Myocyte (in vitro differentiated cells): ENCODE results near the gene USP36. TPM values are rescaled to one million over a fixed set of nuclear protein-coding genes. Genes with fewer than 3 reads are reported as not detected.
"Not testable (repeated sequence)": the region's sequence is repeated elsewhere in the genome, so short reads cannot be mapped to it uniquely, and the experiment has no call there.

Experiments
- DNase-seq: peaks from one replicate; pipeline ENCODE4 v3.0.0-alpha.2; 2012; ENCODE audit warnings: low read depth
- total RNA-seq: library from RNA; depleted of rRNA; stranded (reverse); fragments of >200 nt; gene quantifications from 2 replicates; pipeline ENCODE4 v1.2.3, GENCODE V29; 2014

USP36 gene
- total RNA-seq, 1 donor from 2014 or later = 29.7 TPM

- DNase-seq = no peak
Measured at GRCh38 chr17:78774453-78774852, 66.2 kb downstream of the USP36 start.

DNA sequence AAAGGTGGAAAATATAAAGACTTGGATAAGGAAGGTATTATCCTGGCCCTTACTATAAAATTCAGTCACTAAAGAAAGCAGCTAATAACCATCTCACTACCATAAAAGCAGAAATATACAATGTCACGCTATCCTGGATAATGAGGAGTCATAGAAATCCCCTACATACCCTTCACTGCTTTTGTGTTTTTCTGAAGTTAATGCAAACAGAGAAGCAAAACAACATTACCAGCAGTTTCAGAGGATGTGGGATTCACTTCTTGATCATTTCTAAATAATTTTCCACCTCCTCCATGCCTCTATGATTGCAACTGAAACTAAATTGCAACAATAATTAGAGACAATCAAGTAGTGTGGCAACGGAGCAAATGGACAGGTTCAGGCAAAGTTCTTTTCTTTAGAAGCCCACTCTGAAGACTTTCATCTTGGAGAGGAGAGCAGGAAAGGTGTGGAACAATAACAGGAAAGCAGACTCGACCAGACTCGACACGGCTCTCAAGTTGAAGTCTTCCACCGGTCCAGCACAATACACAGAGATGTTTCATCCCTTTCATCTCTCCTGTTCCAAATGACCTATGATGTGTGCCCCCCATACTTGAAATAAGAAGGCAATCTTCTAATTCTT is 68.7 kb downstream of the USP36 start:
- no peak for DNase-seq

DNA sequence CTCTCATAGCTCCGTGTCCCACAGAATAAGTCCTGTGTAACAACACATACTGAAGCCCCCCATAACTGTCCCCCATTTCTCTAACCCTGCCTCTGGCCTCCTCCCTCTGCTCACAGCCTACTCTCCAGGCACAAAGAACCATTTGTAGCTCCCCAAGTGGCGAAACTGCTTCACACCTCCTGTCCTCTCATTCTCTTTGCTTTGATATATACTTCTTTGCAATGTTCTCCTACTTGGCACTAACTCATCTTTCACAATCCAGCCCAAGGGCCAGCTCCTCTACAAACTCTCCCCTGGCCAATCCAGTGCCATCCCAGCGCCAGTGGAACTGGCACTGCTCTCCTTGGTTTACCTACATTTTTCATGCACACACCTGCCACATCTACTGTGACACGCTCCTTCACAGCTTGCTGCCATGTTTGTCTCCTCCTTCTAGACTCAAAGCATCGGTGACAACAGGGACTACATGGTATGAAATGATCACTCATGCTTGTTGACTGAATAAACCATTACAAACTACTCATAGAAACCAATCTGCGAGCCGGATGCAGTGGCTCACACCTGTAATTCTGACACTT is 71.3 kb downstream of the USP36 start:
- DNase-seq = no peak

DNA sequence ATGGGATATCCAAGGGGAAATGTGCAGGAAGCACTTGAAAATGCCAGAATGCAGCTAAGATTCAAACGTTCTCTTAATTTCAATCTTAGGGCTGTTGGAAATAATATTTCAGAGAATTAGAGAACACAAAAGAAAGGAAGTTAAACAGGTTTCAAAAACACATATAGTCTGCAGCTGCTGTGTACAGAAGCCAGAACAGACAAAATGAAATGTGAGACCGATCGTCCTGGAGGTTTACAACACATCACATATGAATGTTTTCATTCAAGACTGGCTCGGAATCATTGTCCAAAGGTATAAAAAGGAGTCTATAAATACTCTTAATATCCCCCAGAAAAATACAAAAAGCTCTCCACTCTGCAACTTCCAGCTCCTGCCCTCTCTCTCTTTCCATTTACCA is 72.8 kb downstream of the USP36 start:
- DNase-seq = peak; percentile 53

DNA sequence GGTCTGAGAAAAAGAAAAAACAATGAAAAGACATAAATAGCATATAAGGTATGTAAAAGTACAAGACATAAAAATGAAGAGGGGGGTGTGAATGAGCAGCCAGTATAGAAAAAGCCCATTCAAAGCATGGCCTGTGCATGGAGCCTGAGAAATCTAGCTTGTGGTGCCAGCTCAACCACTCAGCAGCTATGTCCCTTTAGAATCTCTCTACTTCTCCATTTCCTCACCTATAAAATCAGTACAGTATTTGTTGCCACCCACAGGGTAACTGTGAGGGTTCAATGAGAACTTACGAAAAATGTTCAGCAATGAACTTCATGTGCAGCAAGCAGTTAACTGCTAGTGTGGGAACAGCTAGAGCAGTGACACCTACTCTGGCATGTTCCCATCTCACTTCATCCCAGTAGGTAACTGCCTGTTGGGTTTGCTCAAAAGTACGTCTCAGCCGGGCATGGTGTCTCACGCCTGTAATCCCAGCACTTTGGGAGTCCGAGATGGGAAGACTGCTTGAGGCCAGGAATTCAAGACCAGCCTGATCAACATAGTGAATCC is 73.8 kb downstream of the USP36 start:
- DNase-seq = no peak

DNA sequence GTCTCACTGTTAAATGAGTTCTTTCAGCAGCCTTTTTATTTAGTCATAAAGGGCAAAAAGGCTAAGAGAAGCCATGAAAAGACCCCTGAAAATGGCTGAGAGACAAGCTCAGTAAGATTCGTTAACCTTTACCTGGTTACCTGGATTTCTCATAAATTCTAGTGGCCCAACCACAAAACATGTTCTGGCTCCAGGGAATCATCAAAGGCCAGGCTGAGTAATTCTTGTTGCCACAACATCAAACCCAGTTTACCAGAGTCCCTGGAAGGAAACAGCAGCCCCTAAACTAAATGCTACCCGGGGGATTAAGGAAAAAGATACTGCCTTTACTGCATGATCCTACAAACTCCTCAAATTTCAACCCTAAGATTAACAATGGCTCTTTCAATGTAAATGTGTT is 74.4 kb downstream of the USP36 start:
- no peak for DNase-seq

GRCh38 chr17:78765821-78766220 is 74.8 kb downstream of the USP36 start:
- DNase-seq = no peak

DNA sequence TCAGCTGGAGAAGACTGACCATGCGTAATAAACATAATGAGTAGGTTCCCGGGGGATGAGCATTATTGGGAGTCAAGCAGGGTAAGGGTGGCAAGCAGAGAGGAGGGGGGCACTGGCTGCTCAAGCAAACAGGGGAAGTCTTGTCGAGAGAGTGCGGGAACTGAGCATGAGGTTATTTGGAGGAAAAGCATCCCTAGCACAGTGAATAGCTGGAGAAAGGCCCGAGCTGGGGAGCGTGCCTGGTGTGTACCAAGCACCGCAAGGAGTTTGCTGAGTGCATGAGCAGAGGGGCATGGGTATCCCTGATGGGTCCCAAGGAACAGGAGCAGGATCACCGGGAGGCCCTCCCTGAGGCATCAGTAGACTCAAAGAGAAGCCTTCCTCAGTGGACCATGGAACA is 75.7 kb downstream of the USP36 start:
- DNase-seq = no peak

- DNase-seq = no peak
Measured at GRCh38 chr17:78763561-78763960, 77.1 kb downstream of the USP36 start.

DNA sequence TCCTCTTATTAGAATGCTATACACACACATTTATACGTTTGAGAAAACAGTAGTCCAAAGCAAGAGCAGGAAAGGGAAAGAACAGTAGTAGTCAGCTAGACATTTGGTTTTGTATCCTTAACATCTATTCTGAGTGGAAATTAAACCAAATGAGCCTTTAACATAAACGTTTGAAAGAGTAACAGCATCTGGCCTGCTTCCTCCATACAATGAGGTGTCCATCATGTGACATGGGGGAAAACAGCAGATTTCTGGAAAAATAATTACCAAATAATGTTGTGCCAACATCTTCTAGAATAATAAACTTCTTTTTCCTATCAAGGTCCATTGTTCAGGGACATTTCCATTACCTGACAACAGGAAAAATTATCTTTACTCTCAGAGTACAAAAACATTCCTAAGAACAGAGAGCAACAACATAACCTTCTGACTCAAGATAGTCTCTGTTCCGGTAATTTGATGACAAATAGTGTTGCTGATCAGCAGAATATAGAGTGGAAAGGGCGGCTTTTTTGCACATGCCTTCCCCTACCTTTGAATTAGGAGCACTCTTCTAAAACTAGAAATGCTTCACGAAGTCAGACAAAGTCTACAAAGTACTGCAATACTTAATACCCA is 78.7 kb downstream of the USP36 start:
- no peak for DNase-seq

DNA sequence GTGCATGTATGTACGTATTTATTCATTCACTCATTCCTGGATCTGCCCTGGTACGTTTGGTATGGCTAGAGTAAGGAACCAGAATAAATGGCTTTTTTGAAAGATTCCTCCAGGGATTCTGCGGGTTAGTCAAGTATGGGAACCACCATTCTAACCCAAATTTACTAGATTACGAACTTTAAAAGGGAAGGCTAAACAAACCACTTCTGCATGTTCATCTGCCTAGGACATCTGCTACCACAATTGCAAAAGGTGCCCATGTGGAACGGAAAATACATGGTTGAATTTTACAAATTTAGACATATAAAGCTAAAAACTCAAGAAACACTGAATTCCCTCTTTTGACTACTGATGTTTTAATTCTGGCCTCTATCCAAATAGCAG is 80.7 kb downstream of the USP36 start:
- no peak for DNase-seq

- peak; percentile 66 for DNase-seq
Measured at GRCh38 chr17:78759203-78759968, 81.2 kb downstream of the USP36 start.

- DNase-seq = no peak
Measured at GRCh38 chr17:78753316-78754250, 87.0 kb downstream of the USP36 start.

- no peak for DNase-seq
Measured at GRCh38 chr17:78751447-78752161, 89.0 kb downstream of the USP36 start.

- DNase-seq = not testable (repeated sequence)
Measured at GRCh38 chr17:78751000-78751399, 89.6 kb downstream of the USP36 start.

DNA sequence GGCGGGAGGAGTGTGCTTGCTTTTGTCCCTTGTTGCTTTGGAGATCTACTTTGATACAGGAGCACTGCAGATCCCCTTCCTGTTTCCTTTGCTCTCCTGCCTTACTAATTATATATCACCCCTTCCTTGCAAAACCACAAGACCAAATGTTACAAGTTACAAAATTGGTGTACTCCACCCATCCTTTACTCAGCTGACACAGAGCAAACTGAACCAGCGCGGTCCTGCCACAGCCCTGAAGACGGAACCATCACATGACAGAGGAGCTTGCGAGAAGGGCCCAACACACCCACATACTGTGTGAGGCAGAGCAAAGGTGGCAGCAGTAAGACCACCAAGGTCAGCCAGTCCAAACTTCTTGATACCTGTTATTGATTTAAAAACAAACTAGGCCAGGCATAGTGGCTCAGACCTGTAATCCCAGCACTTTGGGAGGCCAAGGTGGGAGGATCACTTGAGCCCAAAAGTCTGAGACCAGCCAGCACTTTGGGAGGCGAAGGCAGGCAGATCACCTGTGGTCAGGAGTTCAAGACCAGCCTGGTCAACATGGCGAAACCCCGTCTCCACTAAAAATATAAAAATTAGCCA is 91.8 kb downstream of the USP36 start:
- DNase-seq = peak; percentile 84

DNA sequence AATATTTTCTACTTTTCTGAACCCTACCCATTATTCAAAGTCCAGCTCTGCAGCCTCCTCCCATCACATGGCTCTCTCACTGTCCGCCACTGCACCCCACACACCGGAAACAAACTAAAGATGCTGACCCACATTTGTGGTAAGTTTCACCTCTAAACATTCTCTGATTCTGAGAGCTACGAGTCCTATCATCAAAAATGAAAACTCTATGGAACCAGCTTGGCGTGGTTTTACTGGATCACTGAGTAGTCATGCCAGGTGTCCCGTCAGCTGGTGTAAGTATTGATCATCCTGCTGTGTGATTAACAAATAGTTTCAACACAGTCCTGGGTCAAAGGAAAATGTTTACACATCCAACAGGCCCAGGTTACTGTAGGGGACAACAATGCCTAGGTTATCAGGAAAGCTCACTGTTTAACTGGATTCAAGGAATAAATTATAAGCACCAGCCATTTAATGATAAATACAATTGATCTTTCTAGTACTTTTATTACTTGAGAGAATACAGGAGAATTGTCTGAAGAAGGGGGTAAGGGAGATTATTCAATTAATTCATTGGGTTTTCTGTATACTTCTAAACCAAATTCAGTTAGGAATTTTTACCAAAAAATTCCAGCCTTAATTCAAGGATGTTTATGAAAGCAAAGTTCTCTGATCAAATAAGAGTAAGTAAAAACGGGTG is 92.4 kb downstream of the USP36 start:
- no peak for DNase-seq

DNA sequence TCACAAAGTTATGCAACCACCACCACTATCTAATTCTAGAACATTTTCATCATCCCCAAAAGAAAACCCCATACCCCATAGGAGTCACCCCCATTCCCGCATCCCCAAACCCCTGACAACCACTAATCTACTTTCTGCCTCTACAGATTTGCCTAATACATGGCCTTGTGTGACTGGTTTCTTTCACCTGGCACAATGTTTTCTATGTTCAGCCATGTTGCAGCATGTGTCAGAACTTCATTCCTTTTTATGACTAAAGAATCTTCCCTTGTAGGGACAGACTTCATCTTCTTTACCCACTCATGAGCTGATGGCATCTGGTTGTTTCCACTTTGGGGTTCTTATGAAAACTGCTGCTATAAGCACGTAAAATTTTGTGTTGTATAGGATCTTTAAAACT is 93.1 kb downstream of the USP36 start:
- DNase-seq = no peak

DNA sequence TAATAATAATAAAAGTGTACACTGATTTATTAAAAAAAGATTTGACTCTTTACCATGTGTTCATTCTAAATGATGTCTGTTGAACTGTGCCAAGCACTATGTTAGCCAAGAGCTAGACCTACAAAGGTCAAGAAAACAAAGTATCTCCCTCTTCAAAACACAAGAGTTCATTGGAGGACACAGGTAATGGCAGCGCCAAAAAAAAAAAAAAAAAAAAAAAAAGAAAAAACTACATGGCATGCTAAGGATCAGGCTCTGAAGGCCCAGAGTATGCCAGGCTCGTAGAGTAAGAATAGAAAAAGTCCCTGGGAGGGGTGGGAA is 93.7 kb downstream of the USP36 start:
- no peak for DNase-seq
